GM18517 (cell line): ENCODE results near the gene CEP152.
A peak's percentile ranks its signal among the peaks of the same experiment; 100 is the strongest.

Experiments used
- ATAC-seq: cut with Tn5 transposase; IDR thresholded peaks from one replicate; pipeline ENCODE4 v1.9.1; 2021; ENCODE audit warnings: mild to moderate bottlenecking, moderate library complexity; ENCODE audit not compliant: unreplicated experiment

The CEP152 gene

DNA sequence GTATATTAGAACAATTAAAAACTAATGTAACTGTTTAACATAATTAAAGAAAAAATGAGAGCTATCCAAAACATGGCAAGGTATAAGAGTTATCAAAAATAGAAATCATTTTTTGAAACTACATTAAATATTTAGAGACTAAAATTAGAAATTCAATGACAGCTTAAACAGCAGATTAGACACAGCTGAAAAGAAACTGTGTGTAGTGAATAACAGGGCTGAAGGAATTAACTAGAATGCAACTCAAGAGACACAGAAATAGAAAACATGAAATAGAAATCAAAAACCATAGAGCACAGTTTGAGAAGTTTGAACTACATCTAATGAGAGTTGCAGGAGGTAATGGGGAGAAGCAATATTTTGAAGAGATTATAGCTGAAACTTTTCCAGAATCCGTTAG is 105.5 kb downstream of the CEP152 start:
- ATAC-seq = no peak

DNA sequence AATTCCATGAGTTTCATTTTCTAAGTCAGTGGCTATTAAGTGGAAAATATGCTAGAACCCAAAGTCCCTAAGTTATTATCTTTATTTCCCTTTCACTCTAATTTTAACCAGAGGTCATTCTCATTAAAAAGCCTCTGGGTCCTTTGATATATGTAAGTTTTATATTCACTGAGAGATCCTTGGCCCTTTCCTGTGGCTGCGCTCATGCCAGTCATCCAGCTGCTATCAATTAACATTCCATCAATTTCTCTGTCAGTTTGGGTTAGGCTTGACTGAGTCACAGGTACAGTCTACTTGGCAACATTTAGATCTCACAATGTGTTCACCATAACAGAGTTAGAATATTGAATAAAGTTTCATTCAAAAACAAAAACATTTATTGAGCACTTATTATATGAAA is 107.3 kb downstream of the CEP152 start:
- no peak for ATAC-seq

DNA sequence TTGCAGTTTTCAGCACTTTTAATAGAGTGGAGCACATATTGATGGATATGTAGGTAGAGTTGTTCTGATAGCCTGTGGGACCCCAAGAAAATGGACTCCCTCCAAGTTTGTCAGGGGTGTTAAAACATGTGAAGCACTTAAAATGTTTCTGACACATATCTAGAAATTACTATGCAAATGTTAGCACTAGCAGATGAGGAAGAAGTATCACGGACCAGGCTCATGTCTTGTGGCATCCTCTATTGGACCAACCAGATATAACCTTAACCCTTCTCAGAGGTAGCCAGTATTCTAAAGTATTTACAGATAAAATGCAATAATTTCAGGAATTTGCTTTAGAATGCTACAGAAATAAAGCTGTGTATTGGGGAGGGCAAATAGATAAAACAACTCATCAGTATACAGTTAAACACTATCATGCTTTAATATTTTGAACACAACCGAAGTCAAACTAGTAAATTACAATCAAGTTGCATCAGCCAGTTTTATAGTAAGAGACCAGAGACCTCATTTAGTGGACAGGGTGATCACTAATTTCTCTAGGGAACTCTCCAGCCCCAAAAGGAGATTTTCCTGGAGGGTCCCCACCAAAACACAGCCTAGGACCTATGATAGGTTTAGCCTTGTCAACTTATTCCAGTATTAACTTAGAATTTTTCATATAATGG is 108.2 kb downstream of the CEP152 start:
- ATAC-seq = no peak

DNA sequence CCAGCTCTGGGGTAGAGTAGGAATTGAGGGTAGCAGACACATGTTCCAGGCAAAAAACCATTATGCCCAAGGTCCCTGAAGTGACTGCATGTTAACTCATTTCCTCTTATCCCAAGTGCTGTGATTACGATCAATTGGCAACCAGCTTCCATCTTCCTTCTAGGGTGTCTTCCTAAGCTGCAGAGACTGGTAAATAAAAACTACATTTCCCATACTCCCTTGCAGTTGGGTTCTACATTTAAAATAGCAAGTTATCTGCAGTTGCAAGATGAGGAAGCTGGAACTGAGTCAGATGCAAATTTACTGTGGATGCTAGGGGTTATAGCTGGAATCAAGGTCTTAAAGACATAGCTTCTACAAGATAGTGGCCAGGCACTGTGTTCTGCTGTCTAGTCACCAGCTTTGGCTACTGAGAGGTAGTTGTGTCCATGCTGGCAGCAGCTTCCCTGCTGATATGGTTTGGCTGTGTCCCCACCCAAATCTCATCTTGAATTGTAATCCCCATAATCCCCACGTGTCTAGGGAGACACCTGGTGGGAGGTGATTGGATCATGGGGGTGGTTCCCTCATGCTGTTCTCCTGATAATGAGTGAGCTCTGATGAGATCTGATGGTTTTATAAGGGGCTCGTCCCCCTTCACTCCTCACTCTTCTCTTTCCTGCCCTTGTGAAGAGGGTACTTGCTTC is 114.1 kb downstream of the CEP152 start:
- ATAC-seq = peak; percentile 80

DNA sequence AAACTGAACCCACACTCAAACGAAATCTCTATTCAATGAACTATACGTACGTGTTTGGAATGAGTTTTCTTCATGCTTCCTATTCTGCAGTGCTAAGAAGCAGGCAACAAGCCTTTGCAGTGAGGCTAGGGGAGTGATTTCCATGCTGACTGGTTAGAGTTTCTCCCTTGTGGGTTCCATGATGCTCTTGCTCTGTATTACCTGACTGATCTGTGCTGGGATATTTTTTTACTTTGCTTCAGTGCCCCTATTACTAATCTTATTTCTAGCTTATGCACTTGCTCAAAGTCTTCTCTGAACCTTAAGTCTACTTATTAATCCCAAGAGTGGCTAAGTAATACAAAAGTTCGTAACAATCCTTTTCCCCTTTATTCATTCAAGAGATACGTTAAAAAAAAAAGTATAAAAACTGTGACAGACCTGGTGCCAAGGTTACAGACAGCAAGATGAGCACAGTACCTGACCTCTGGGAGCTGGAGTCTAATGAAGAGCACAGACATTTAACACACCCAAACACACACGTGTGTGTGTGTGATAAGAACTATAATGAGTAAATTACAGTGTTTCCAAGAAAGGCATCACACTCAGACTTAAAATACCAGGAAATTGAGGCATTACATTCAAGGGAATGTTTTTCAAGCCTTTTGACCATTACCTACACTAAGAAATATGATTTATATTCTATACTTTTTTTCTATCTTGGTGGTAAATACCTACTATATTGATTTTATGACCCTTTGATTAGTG is 114.9 kb downstream of the CEP152 start:
- ATAC-seq = no peak

DNA sequence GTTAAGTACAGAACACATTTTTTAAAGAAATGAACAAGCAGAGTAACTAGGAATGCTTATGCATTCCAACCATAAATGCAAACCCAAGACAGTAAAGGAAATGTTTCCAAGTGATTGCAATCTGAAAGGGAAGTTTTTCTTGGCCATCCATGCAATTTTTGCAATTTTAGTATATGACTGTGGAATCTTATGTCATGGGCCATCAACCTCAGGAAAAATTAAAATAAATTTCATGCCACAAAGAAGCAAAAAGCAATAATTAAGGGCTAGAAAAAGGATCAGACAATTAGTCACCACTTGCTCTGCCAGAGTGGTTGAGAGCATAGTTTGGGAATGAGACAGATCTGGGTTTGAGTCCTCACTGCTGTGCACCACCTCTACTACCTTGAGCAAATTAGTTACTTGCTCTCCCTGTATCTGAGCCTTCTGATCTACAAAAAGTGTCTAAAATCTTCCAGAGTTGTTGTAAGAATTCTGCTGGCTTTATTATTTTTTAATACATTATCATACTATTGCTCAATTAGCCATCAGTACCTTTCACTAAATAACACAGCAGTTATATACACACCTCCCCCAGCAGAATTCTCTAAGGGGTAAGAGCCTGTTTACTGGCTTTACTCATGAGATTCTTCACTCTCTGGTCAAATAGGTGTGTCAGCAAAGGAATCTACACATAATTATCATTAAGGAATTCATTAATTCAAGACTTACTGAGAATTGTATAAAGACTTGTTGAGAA is 115.6 kb downstream of the CEP152 start:
- no peak for ATAC-seq

DNA sequence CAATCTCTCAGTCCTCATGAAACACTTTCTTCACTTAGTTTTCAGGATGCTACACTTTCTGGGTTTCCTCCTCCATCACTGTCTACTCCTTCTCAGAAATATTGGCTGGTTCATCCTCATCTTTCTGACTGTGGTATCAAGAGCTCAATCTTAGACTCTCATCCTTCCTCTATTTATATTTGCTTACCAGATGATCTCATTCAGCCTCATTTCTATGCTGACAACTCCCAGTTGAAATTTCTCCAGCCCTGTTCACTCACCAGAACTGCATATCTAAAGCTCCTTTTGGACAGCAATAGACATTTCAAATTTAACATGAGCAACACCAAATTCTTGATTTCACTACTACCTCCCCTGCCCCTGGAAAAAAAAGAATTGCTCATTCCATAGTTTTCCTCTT is 117.4 kb downstream of the CEP152 start:
- no peak for ATAC-seq

DNA sequence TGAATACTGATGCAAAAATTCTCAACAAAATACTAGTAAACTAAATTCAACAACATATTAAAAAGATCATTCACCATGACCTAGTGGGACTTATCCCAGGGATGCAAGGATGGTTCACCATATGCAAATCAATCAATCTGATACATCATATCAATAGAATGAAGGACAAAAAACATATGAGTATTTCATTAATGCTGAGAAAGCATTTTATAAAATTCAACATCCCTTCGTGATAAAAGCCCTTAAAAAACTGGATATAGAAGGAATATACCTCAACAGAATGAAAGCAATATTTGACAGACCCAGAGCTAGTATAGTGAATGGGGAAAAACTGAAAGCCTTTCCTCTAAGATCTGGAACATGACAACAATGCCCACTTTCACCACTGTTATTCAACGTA is 122.4 kb downstream of the CEP152 start:
- ATAC-seq = no peak
